IPS-18a (cell line): ENCODE data around the gene NAT8L.

Source experiments
- H3K27ac ChIP-seq: one replicate; pipeline ENCODE4 v1.5.1; 2013; ENCODE audit warnings: low read length
- H3K27me3 ChIP-seq: one replicate; pipeline ENCODE4 v1.6.1; 2013; ENCODE audit warnings: mild to moderate bottlenecking, low read length; ENCODE audit not compliant: control insufficient read depth, insufficient read depth
- H3K36me3 ChIP-seq: one replicate; pipeline ENCODE4 v1.6.1; 2013; ENCODE audit warnings: low read depth, low read length; ENCODE audit not compliant: control insufficient read depth
- H3K4me1 ChIP-seq: one replicate; pipeline ENCODE4 v1.6.1; 2013; ENCODE audit warnings: low read depth, low read length; ENCODE audit not compliant: control insufficient read depth
- H3K4me3 ChIP-seq: one replicate; pipeline ENCODE4 v1.5.1; 2013; ENCODE audit warnings: low read length
- H3K9ac ChIP-seq: one replicate; pipeline ENCODE4 v1.6.1; 2013; ENCODE audit warnings: mild to moderate bottlenecking, low read length, moderate library complexity
- H3K9me3 ChIP-seq: one replicate; pipeline ENCODE4 v1.6.1; 2013; ENCODE audit warnings: low read depth, low read length; ENCODE audit not compliant: control insufficient read depth

NAT8L gene

GRCh38 chr4:2116687-2117400 lies 57.7 kb downstream of the NAT8L start:
- H3K9ac ChIP-seq, result no peak overlapping the region
- H3K9me3 ChIP-seq, result no peaks in the 10 kb centered on the region
- H3K4me3 ChIP-seq, result no peak overlapping the region
- no peaks in the 10 kb centered on the region for H3K27me3 ChIP-seq
- no peak overlapping the region for H3K27ac ChIP-seq
- H3K36me3 ChIP-seq, result no peaks in the 10 kb centered on the region
- H3K4me1 ChIP-seq, result no peaks in the 10 kb centered on the region
